HUES64 (cell line): Measurements from ENCODE around the gene AMBN. TPM values are rescaled to one million over a fixed set of nuclear protein-coding genes. Genes with fewer than 3 reads are reported as not detected.

Source experiments
- H3K27ac ChIP-seq: 2 replicates; pipeline ENCODE4 v1.7.0; 2013; ENCODE audit warnings: low read depth, low read length, inconsistent platforms
- H3K27me3 ChIP-seq: 2 replicates; pipeline ENCODE4 v1.6.1; 2013; ENCODE audit warnings: mild to moderate bottlenecking, low read length; ENCODE audit not compliant: insufficient read depth
- H3K36me3 ChIP-seq: 2 replicates; pipeline ENCODE4 v1.6.1; 2013; ENCODE audit warnings: mild to moderate bottlenecking, low read length; ENCODE audit not compliant: insufficient read depth
- H3K4me1 ChIP-seq: 2 replicates; pipeline ENCODE4 v1.6.1; 2013; ENCODE audit warnings: mild to moderate bottlenecking, low read length, moderate library complexity; ENCODE audit not compliant: insufficient read depth
- H3K4me3 ChIP-seq: 2 replicates; pipeline ENCODE4 v1.5.1; 2013; ENCODE audit warnings: mild to moderate bottlenecking, low read length, moderate library complexity
- H3K9ac ChIP-seq: 2 replicates; pipeline ENCODE4 v1.6.1; 2013; ENCODE audit warnings: mild to moderate bottlenecking, low read depth, low read length
- H3K9me3 ChIP-seq: 2 replicates; pipeline ENCODE4 v1.6.1; 2013; ENCODE audit warnings: low read depth, low read length; ENCODE audit not compliant: insufficient read depth
- WGBS: fragments of 150-250, 120-280 bp; methylation state at CpG from one replicate; pipeline ENCODE4 v1.1.7; 2013; ENCODE audit warnings: missing lambda C conversion rate; 5-methylcytosine and 5-hydroxymethylcytosine counted together
- polyA plus RNA-seq, 2 experiments: library from polyadenylated mRNA; stranded (reverse); fragments of 50-300 nt; gene quantifications; one replicate each; pipeline ENCODE4 v1.2.3, GENCODE V29; 2013

AMBN gene
- polyA plus RNA-seq (2013, experiment 1 of 2) = not detected
- polyA plus RNA-seq (2013, experiment 2 of 2) = not detected

GRCh38 chr4:70591955-70592582 lies at the start of gene AMBN:
AMBN (plus strand) TSS chr4:70592256; CDS start chr4:70592359, 103 bp downstream.
- Histone ChIP-seq H3K27ac (no peak within 1 kb of the TSS), H3K9ac (no peak within 1 kb of the TSS), H3K27me3 (no peaks in the 10 kb centered on the region), H3K9me3 (no peaks in the 10 kb centered on the region), H3K36me3 (no peaks in the 10 kb centered on the region), H3K4me1 (no peaks in the 10 kb centered on the region), H3K4me3 (no peak within 1 kb of the TSS)
- WGBS = 94% methylated on average over 5 of the region's 5 CpGs

- H3K9ac ChIP-seq = no peak overlapping the region
- H3K36me3 ChIP-seq = no peaks in the 10 kb centered on the region
- H3K9me3 ChIP-seq = no peaks in the 10 kb centered on the region
These were observed 47.7 kb upstream of the AMBN start for GRCh38 chr4:70544279-70544868.

GRCh38 chr4:70556856-70557255 lies 35.2 kb upstream of the AMBN start:
- H3K4me1 ChIP-seq = no peaks in the 10 kb centered on the region
- no peak overlapping the region for H3K9ac ChIP-seq
- no peaks in the 10 kb centered on the region for H3K27me3 ChIP-seq
- H3K4me3 ChIP-seq = no peak overlapping the region
- no CpG with 5 or more reads among the region's 1 CpG for WGBS
- H3K27ac ChIP-seq = no peak overlapping the region
- no peaks in the 10 kb centered on the region for H3K9me3 ChIP-seq
- no peaks in the 10 kb centered on the region for H3K36me3 ChIP-seq

More at GRCh38 chr4:70544279-70544868, 47.7 kb upstream of the AMBN start:
- H3K27ac ChIP-seq = no peak overlapping the region
- H3K4me1 ChIP-seq = no peaks in the 10 kb centered on the region
- H3K27me3 ChIP-seq = no peaks in the 10 kb centered on the region
- no peak overlapping the region for H3K4me3 ChIP-seq

- WGBS = 43% methylated on average over 2 of the region's 2 CpGs
- H3K4me1 ChIP-seq = peaks cover 5% of the 10 kb centered on the region; the same call in 1 of the 2 replicates
- H3K4me3 ChIP-seq = no peak overlapping the region
- H3K9me3 ChIP-seq = no peaks in the 10 kb centered on the region
- no peaks in the 10 kb centered on the region for H3K36me3 ChIP-seq
- H3K27ac ChIP-seq = no peak overlapping the region
- no peaks in the 10 kb centered on the region for H3K27me3 ChIP-seq
- H3K9ac ChIP-seq = no peak overlapping the region
These were observed 32.7 kb upstream of the AMBN start for GRCh38 chr4:70559211-70559830.

GRCh38 chr4:70559924-70560323 lies 32.1 kb upstream of the AMBN start:
- no peak overlapping the region for H3K27ac ChIP-seq
- no peaks in the 10 kb centered on the region for H3K9me3 ChIP-seq
- no peak overlapping the region for H3K9ac ChIP-seq
- H3K4me1 ChIP-seq = peaks cover 5% of the 10 kb centered on the region; the same call in 1 of the 2 replicates
- no peaks in the 10 kb centered on the region for H3K27me3 ChIP-seq
- H3K4me3 ChIP-seq = no peak overlapping the region
- WGBS = 97% methylated on average over 1 of the region's 1 CpG
- H3K36me3 ChIP-seq = no peaks in the 10 kb centered on the region

GRCh38 chr4:70564033-70564432 lies 28.0 kb upstream of the AMBN start:
- Histone ChIP-seq H3K9me3 (no peaks in the 10 kb centered on the region), H3K27me3 (no peaks in the 10 kb centered on the region), H3K9ac (0 out of 2 replicates have a peak overlapping the region, but pooled peaks have one; percentile 14), H3K4me3 (no peak overlapping the region), H3K36me3 (no peaks in the 10 kb centered on the region), H3K27ac (no peak overlapping the region), H3K4me1 (peaks cover 5% of the 10 kb centered on the region; the same call in 1 of the 2 replicates)
- WGBS = 84% methylated on average over 8 of the region's 8 CpGs

- H3K27me3 ChIP-seq = no peaks in the 10 kb centered on the region
- WGBS = 98% methylated on average over 2 of the region's 2 CpGs
- no peak overlapping the region for H3K9ac ChIP-seq
- no peaks in the 10 kb centered on the region for H3K36me3 ChIP-seq
- H3K4me3 ChIP-seq = no peak overlapping the region
- H3K27ac ChIP-seq = no peak overlapping the region
- no peaks in the 10 kb centered on the region for H3K4me1 ChIP-seq
- 0 out of 2 replicates have a peak, but pooled peaks cover 3% of the 10 kb centered on the region for H3K9me3 ChIP-seq
These were observed 21.3 kb upstream of the AMBN start for GRCh38 chr4:70570796-70571195.

GRCh38 chr4:70571772-70572171 lies 20.3 kb upstream of the AMBN start:
- WGBS = 77% methylated on average over 2 of the region's 2 CpGs
- no peak overlapping the region for H3K27ac ChIP-seq

GRCh38 chr4:70575964-70576363 lies 16.1 kb upstream of the AMBN start:
- no peaks in the 10 kb centered on the region for H3K36me3 ChIP-seq
- no peak overlapping the region for H3K27ac ChIP-seq
- no peaks in the 10 kb centered on the region for H3K4me1 ChIP-seq
- no peak overlapping the region for H3K9ac ChIP-seq
- H3K4me3 ChIP-seq = no peak overlapping the region
- 0 out of 2 replicates have a peak, but pooled peaks cover 3% of the 10 kb centered on the region for H3K9me3 ChIP-seq
- H3K27me3 ChIP-seq = no peaks in the 10 kb centered on the region

More at GRCh38 chr4:70571772-70572171, 20.3 kb upstream of the AMBN start:
- H3K4me3 ChIP-seq = no peak overlapping the region
- H3K36me3 ChIP-seq = no peaks in the 10 kb centered on the region
- no peak overlapping the region for H3K9ac ChIP-seq
- H3K9me3 ChIP-seq = 0 out of 2 replicates have a peak, but pooled peaks cover 3% of the 10 kb centered on the region
- H3K4me1 ChIP-seq = no peaks in the 10 kb centered on the region
- H3K27me3 ChIP-seq = no peaks in the 10 kb centered on the region

- H3K27me3 ChIP-seq = no peaks in the 10 kb centered on the region
- 0 out of 2 replicates have a peak, but pooled peaks cover 3% of the 10 kb centered on the region for H3K9me3 ChIP-seq
- 85% methylated on average over 6 of the region's 6 CpGs for WGBS
- H3K27ac ChIP-seq = no peak overlapping the region
- no peaks in the 10 kb centered on the region for H3K4me1 ChIP-seq
- H3K9ac ChIP-seq = no peak overlapping the region
- no peaks in the 10 kb centered on the region for H3K36me3 ChIP-seq
- no peak overlapping the region for H3K4me3 ChIP-seq
These were observed 14.7 kb upstream of the AMBN start for GRCh38 chr4:70577220-70577927.

- H3K4me3 ChIP-seq = no peak overlapping the region
- 96% methylated on average over 2 of the region's 2 CpGs for WGBS
- no peak overlapping the region for H3K27ac ChIP-seq
- no peaks in the 10 kb centered on the region for H3K4me1 ChIP-seq
- no peak overlapping the region for H3K9ac ChIP-seq
- no peaks in the 10 kb centered on the region for H3K9me3 ChIP-seq
- H3K36me3 ChIP-seq = no peaks in the 10 kb centered on the region
- H3K27me3 ChIP-seq = no peaks in the 10 kb centered on the region
These were observed 10.1 kb upstream of the AMBN start for GRCh38 chr4:70581980-70582379.
